WTC11 (cell line): ENCODE measurements around the gene RNASEH1. TPM values are rescaled to one million over a fixed set of nuclear protein-coding genes. Genes with fewer than 3 reads are reported as not detected.

Experiments
- ATAC-seq: fragments of 200-7000 bp; cut with Tn5 transposase; 2 replicates; pipeline ENCODE4 v1.10.0; 2021; ENCODE audit warnings: mild to moderate bottlenecking, moderate library complexity
- CTCF ChIA-PET: fragments of 300-600 bp; sonication (Branson Sonifier 250); formaldehyde crosslinking; loops from one replicate; lab custom pipeline; 2021; ENCODE audit warnings: antibody characterized with exemption; lab: Charles Lee
- POLR2A ChIA-PET: fragments of 350-600 bp; sonication (Branson Sonifier 250); formaldehyde crosslinking; loops from one replicate; lab custom pipeline; 2021; ENCODE audit warnings: antibody characterized with exemption; lab: Charles Lee
- DNase-seq: peaks from one replicate; pipeline ENCODE4 v3.0.0; 2021; ENCODE audit warnings: low spot score
- H3K27ac Mint-ChIP-seq: 2 replicates; pipeline ENCODE4 v1.8.0; 2021; ENCODE audit warnings: mixed read lengths
- H3K27me3 Mint-ChIP-seq: 2 replicates; pipeline ENCODE4 v1.8.0; 2021; ENCODE audit warnings: low read depth, mild to moderate bottlenecking, moderate library complexity, mixed read lengths
- H3K36me3 Mint-ChIP-seq: 2 replicates; pipeline ENCODE4 v1.8.0; 2021; ENCODE audit warnings: mixed read lengths
- H3K4me1 Mint-ChIP-seq: 2 replicates; pipeline ENCODE4 v1.8.0; 2022; ENCODE audit warnings: mixed read lengths
- H3K4me3 Mint-ChIP-seq: 2 replicates; pipeline ENCODE4 v1.8.0; 2021; ENCODE audit warnings: mild to moderate bottlenecking, moderate library complexity, mixed read lengths
- H3K9me3 Mint-ChIP-seq: 2 replicates; pipeline ENCODE4 v1.8.0; 2021; ENCODE audit warnings: mixed read lengths
- ATF6 ChIP-seq: sonication (generic); formaldehyde crosslinking; IDR thresholded peaks from 2 replicates; pipeline ENCODE4 v1.8.1; 2023; ENCODE audit warnings: mild to moderate bottlenecking, missing genetic modification reagents
- CDX4 ChIP-seq: fragments of 250-450 bp; sonication (Bioruptor Pico); IDR thresholded peaks from 2 replicates; pipeline ENCODE4 v1.9.0; 2021; ENCODE audit warnings: moderate library complexity, mild to moderate bottlenecking, inconsistent platforms, borderline replicate concordance
- CREM ChIP-seq: sonication (generic); formaldehyde crosslinking; IDR thresholded peaks from 2 replicates; pipeline ENCODE4 v1.8.1; 2022; ENCODE audit warnings: mild to moderate bottlenecking, missing genetic modification reagents, moderate library complexity
- ELF4 ChIP-seq: sonication (generic); formaldehyde crosslinking; IDR thresholded peaks from 2 replicates; pipeline ENCODE4 v1.8.1; 2022; ENCODE audit warnings: low read depth, mild to moderate bottlenecking, moderate library complexity, missing genetic modification reagents
- ETV6 ChIP-seq: sonication (generic); formaldehyde crosslinking; IDR thresholded peaks from 2 replicates; pipeline ENCODE4 v1.8.1; 2022; ENCODE audit warnings: mild to moderate bottlenecking, missing genetic modification reagents
- FOXP1 ChIP-seq: sonication (generic); formaldehyde crosslinking; IDR thresholded peaks from 2 replicates; pipeline ENCODE4 v1.8.0; 2022; ENCODE audit warnings: missing genetic modification reagents, mild to moderate bottlenecking, moderate library complexity, borderline replicate concordance
- FOXP4 ChIP-seq: sonication (generic); formaldehyde crosslinking; IDR thresholded peaks from 2 replicates; pipeline ENCODE4 v1.8.0; 2022; ENCODE audit warnings: mild to moderate bottlenecking, missing genetic modification reagents
- GABPB1 ChIP-seq: sonication (generic); formaldehyde crosslinking; IDR thresholded peaks from 2 replicates; pipeline ENCODE4 v1.8.1; 2023; ENCODE audit warnings: mild to moderate bottlenecking, missing genetic modification reagents
- HMGA2 ChIP-seq: fragments of 250-450 bp; sonication (Bioruptor Pico); IDR thresholded peaks from 2 replicates; pipeline ENCODE4 v1.4.0; 2021; ENCODE audit warnings: mild to moderate bottlenecking, moderate library complexity
- HMGXB4 ChIP-seq: sonication (generic); formaldehyde crosslinking; IDR thresholded peaks from 2 replicates; pipeline ENCODE4 v1.8.1; 2023; ENCODE audit warnings: mild to moderate bottlenecking, moderate library complexity, missing genetic modification reagents
- IRF2 ChIP-seq: sonication (generic); formaldehyde crosslinking; IDR thresholded peaks from 2 replicates; pipeline ENCODE4 v1.8.0; 2022; ENCODE audit warnings: low read depth, missing genetic modification reagents, borderline replicate concordance
- MAX ChIP-seq: sonication (generic); formaldehyde crosslinking; IDR thresholded peaks from 2 replicates; pipeline ENCODE4 v1.8.0; 2022; ENCODE audit warnings: mild to moderate bottlenecking, missing genetic modification reagents
- MYBL2 ChIP-seq: sonication (generic); formaldehyde crosslinking; IDR thresholded peaks from 2 replicates; pipeline ENCODE4 v1.8.1; 2023; ENCODE audit warnings: mild to moderate bottlenecking, moderate library complexity, missing genetic modification reagents
- NFYB ChIP-seq: sonication (generic); formaldehyde crosslinking; conservative IDR thresholded peaks from 2 replicates; pipeline ENCODE4 v1.8.0; 2022; ENCODE audit warnings: low read depth, missing genetic modification reagents
- NR1H2 ChIP-seq: sonication (generic); formaldehyde crosslinking; IDR thresholded peaks from 2 replicates; pipeline ENCODE4 v1.9.0; 2021; ENCODE audit warnings: mild to moderate bottlenecking, moderate library complexity, missing genetic modification reagents
- NR3C1 ChIP-seq: sonication (generic); formaldehyde crosslinking; conservative IDR thresholded peaks from 2 replicates; pipeline ENCODE4 v1.8.1; 2023; ENCODE audit warnings: low read depth, mild to moderate bottlenecking, missing genetic modification reagents
- RELA ChIP-seq: sonication (generic); formaldehyde crosslinking; IDR thresholded peaks from 2 replicates; pipeline ENCODE4 v1.8.1; 2022; ENCODE audit warnings: missing genetic modification reagents, mild to moderate bottlenecking, borderline replicate concordance
- SMAD4 ChIP-seq: sonication (generic); formaldehyde crosslinking; IDR thresholded peaks from 2 replicates; pipeline ENCODE4 v1.8.0; 2022; ENCODE audit warnings: mild to moderate bottlenecking, missing genetic modification reagents
- SP1 ChIP-seq: sonication (generic); formaldehyde crosslinking; conservative IDR thresholded peaks from 2 replicates; pipeline ENCODE4 v1.8.1; 2022; ENCODE audit warnings: missing genetic modification reagents
- TEAD1 ChIP-seq: sonication (generic); formaldehyde crosslinking; IDR thresholded peaks from 2 replicates; pipeline ENCODE4 v1.8.0; 2022; ENCODE audit warnings: mild to moderate bottlenecking, missing genetic modification reagents
- USF2 ChIP-seq: sonication (generic); formaldehyde crosslinking; IDR thresholded peaks from 2 replicates; pipeline ENCODE4 v1.8.1; 2023; ENCODE audit warnings: mild to moderate bottlenecking, missing genetic modification reagents, moderate library complexity
- ZMAT4 ChIP-seq: fragments of 250-450 bp; sonication (Bioruptor Pico); IDR thresholded peaks from 2 replicates; pipeline ENCODE4 v1.9.0; 2021; ENCODE audit warnings: mild to moderate bottlenecking
- ZNF219 ChIP-seq: sonication (generic); formaldehyde crosslinking; IDR thresholded peaks from 2 replicates; pipeline ENCODE4 v1.8.0; 2023; ENCODE audit warnings: missing genetic modification reagents, mild to moderate bottlenecking, borderline replicate concordance
- ZNF423 ChIP-seq: fragments of 250-450 bp; sonication (Bioruptor Pico); IDR thresholded peaks from 2 replicates; pipeline ENCODE4 v2.1.2; 2022; ENCODE audit warnings: mild to moderate bottlenecking, moderate library complexity
- ZNF512 ChIP-seq: sonication (generic); formaldehyde crosslinking; IDR thresholded peaks from 2 replicates; pipeline ENCODE4 v1.8.1; 2022; ENCODE audit warnings: missing genetic modification reagents, borderline replicate concordance
- ZNF671 ChIP-seq: fragments of 250-450 bp; sonication (Bioruptor Pico); IDR thresholded peaks from 2 replicates; pipeline ENCODE4 v1.8.0; 2021; ENCODE audit warnings: mild to moderate bottlenecking
- total RNA-seq: library from RNA; stranded (reverse); gene quantifications from 3 replicates; pipeline ENCODE4 v1.2.3, GENCODE V29; 2021

RNASEH1 gene
- total RNA-seq, 1 experiment from 2014 or later = 44.4 TPM

GRCh38 chr2:3518496-3519254, 39.5 kb downstream of the RNASEH1 start (continued):
- no peak for TF ChIP-seq SP1 (CRISPR knock-in tag)
- TF ChIP-seq HMGXB4 (CRISPR knock-in tag) = no peak
- no peak for TF ChIP-seq RELA (CRISPR knock-in tag)
- no peak for TF ChIP-seq CDX4 (CRISPR knock-in tag)
- TF ChIP-seq MYBL2 (CRISPR knock-in tag) = no peak
- 0 out of 2 replicates have a peak, but pooled peaks have one; percentile 3 for TF ChIP-seq GABPB1
- TF ChIP-seq TEAD1 (CRISPR knock-in tag) = 0 out of 2 replicates have a peak, but pooled peaks have one; percentile 11
- TF ChIP-seq, all 79 proteins: peak for 3

GRCh38 chr2:3517948-3518495, 40.1 kb downstream of the RNASEH1 start:
- POLR2A ChIA-PET = interaction anchor here (2.0 kb wide), 1 partner anchor 40 kb away, joined by 9 read pairs; the partner anchor contains the start of gene RNASEH1
- Mint-ChIP-seq H3K9me3 (peaks cover 21% of the 10 kb centered on the region), H3K27ac (peak overlapping the region; percentile 85), H3K4me3 (peak overlapping the region; percentile 78), H3K4me1 (peaks cover 22% of the 10 kb centered on the region), H3K27me3 (peaks cover 25% of the 10 kb centered on the region), H3K36me3 (peaks cover 26% of the 10 kb centered on the region)
- DNase-seq = no peak
- TF ChIP-seq FOXP1 (no peak), ZNF423 (no peak), ETV6 (CRISPR knock-in tag) (no peak), SMAD4 (CRISPR knock-in tag) (no peak), ELF4 (CRISPR knock-in tag) (no peak), NFYB (CRISPR knock-in tag) (no peak), MAX (CRISPR knock-in tag) (no peak), NR3C1 (no peak), ATF6 (CRISPR knock-in tag) (no peak), ZNF512 (CRISPR knock-in tag) (no peak), CREM (CRISPR knock-in tag) (no peak), ZNF671 (no peak), ZMAT4 (CRISPR knock-in tag) (no peak), NR1H2 (CRISPR knock-in tag) (no peak), FOXP4 (CRISPR knock-in tag) (no peak), ZNF219 (no peak), IRF2 (CRISPR knock-in tag) (no peak), USF2 (CRISPR knock-in tag) (no peak), HMGA2 (no peak)
- no peak for ATAC-seq
- CTCF ChIA-PET = no interaction called here
